Muscle of leg (tissue), 16 donors: Measurements from ENCODE around the gene ITM2C. TPM values are rescaled to one million over a fixed set of nuclear protein-coding genes. Genes with fewer than 3 reads are reported as not detected.

Source experiments
- DNase-seq: peaks from one replicate; pipeline ENCODE4 v3.0.0; 2013
- H3K27ac ChIP-seq: one replicate; pipeline ENCODE4 v1.5.1; 2013; ENCODE audit warnings: mild to moderate bottlenecking, low read length, control low read depth
- H3K27me3 ChIP-seq: one replicate; pipeline ENCODE4 v1.6.1; 2013; ENCODE audit warnings: low read length; ENCODE audit not compliant: control insufficient read depth, insufficient read depth
- H3K36me3 ChIP-seq: one replicate; pipeline ENCODE4 v1.6.1; 2013; ENCODE audit warnings: low read length; ENCODE audit not compliant: control insufficient read depth, insufficient read depth
- H3K4me1 ChIP-seq: one replicate; pipeline ENCODE4 v1.6.1; 2013; ENCODE audit warnings: low read length; ENCODE audit not compliant: control insufficient read depth, insufficient read depth
- H3K4me3 ChIP-seq: one replicate; pipeline ENCODE4 v1.5.1; 2013; ENCODE audit warnings: low read length, control low read depth
- H3K9me3 ChIP-seq: replicated peaks from 2 replicates; pipeline ENCODE4 v1.6.1; 2013; ENCODE audit warnings: low read depth, low read length; ENCODE audit not compliant: control insufficient read depth
- WGBS: methylation state at CpG from one replicate; pipeline ENCODE4 v1.1.5; 2013; ENCODE audit warnings: missing lambda C conversion rate; ENCODE audit not compliant: insufficient coverage; 5-methylcytosine and 5-hydroxymethylcytosine counted together
- long read RNA-seq, 11 donors: transcript quantifications; one replicate each; lab custom pipeline, GENCODE V29; 2026
- polyA plus RNA-seq, 8 donors: library from polyadenylated mRNA; unstranded; fragments of 120-200 nt; gene quantifications; one replicate each; pipeline versions ENCODE4 v1.2.1 to v1.2.3, GENCODE V29; 2013; ENCODE audit warnings: inconsistent platforms in 1 of 8, low replicate concordance in 1 of 8; ENCODE audit not compliant: insufficient read length in 8 of 8, insufficient read depth in 1 of 8
- total RNA-seq: library from RNA; stranded (reverse); fragments of 120-200 nt; gene quantifications from one replicate; pipeline ENCODE4 v1.2.4, GENCODE V29; 2013

Gene ITM2C, protein sequence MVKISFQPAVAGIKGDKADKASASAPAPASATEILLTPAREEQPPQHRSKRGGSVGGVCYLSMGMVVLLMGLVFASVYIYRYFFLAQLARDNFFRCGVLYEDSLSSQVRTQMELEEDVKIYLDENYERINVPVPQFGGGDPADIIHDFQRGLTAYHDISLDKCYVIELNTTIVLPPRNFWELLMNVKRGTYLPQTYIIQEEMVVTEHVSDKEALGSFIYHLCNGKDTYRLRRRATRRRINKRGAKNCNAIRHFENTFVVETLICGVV
- total RNA-seq (101 TPM), polyA plus RNA-seq (100 to 1,000 TPM; 152 to 327 (median 226) TPM)
- long read RNA-seq, donor 1, transcript ITM2C-210 (1 exons, 501 nt) = minor isoform, 14 of 46 reads
- long read RNA-seq, donor 1, transcript ITM2C-202 (6 exons, 2,078 nt) = major isoform, 29 of 46 reads
- long read RNA-seq, donor 1, partial matches to known transcripts = 0 of 46 reads
- long read RNA-seq, donor 1, other reads (novel, unspliced or antisense) = 0 of 46 reads
- long read RNA-seq, donor 2, transcript ITM2C-202 (6 exons, 2,078 nt) = major isoform, 7 of 9 reads
- long read RNA-seq, donor 2, partial matches to known transcripts = 0 of 9 reads
- long read RNA-seq, donor 2, other reads (novel, unspliced or antisense) = 0 of 9 reads
- long read RNA-seq, donor 3, transcript ITM2C-210 (1 exons, 501 nt) = minor isoform, 18 of 72 reads
- long read RNA-seq, donor 3, transcript ITM2C-202 (6 exons, 2,078 nt) = major isoform, 53 of 72 reads
- long read RNA-seq, donor 3, partial matches to known transcripts = 0 of 72 reads
- long read RNA-seq, donor 3, other reads (novel, unspliced or antisense) = 0 of 72 reads
- long read RNA-seq, donor 4, transcript ITM2C-202 (6 exons, 2,078 nt) = major isoform, 44 of 73 reads
- long read RNA-seq, donor 4, transcript ITM2C-210 (1 exons, 501 nt) = minor isoform, 19 of 73 reads
- long read RNA-seq, donor 4, partial matches to known transcripts = 5 of 73 reads
- long read RNA-seq, donor 4, other reads (novel, unspliced or antisense) = 5 of 73 reads
- long read RNA-seq, donor 5, transcript ITM2C-210 (1 exons, 501 nt) = minor isoform, 94 of 363 reads
- long read RNA-seq, donor 5, transcript ITM2C-202 (6 exons, 2,078 nt) = major isoform, 226 of 363 reads
- long read RNA-seq, donor 5, partial matches to known transcripts = 21 of 363 reads
- long read RNA-seq, donor 5, other reads (novel, unspliced or antisense) = 19 of 363 reads
- long read RNA-seq, donor 6, transcript ITM2C-210 (1 exons, 501 nt) = minor isoform, 31 of 168 reads
- long read RNA-seq, donor 6, transcript ITM2C-202 (6 exons, 2,078 nt) = major isoform, 118 of 168 reads
- long read RNA-seq, donor 6, partial matches to known transcripts = 6 of 168 reads
- long read RNA-seq, donor 6, other reads (novel, unspliced or antisense) = 11 of 168 reads
- long read RNA-seq, donor 7, transcript ITM2C-202 (6 exons, 2,078 nt) = major isoform, 85 of 125 reads
- long read RNA-seq, donor 7, transcript ITM2C-210 (1 exons, 501 nt) = minor isoform, 31 of 125 reads
- long read RNA-seq, donor 7, partial matches to known transcripts = 0 of 125 reads
- long read RNA-seq, donor 7, other reads (novel, unspliced or antisense) = 8 of 125 reads
- long read RNA-seq, donor 8, transcript ITM2C-202 (6 exons, 2,078 nt) = major isoform, 32 of 49 reads
- long read RNA-seq, donor 8, transcript ITM2C-210 (1 exons, 501 nt) = minor isoform, 17 of 49 reads
- long read RNA-seq, donor 8, partial matches to known transcripts = 0 of 49 reads
- long read RNA-seq, donor 8, other reads (novel, unspliced or antisense) = 0 of 49 reads
- long read RNA-seq, donor 9, transcript ITM2C-210 (1 exons, 501 nt) = minor isoform, 24 of 60 reads
- long read RNA-seq, donor 9, transcript ITM2C-202 (6 exons, 2,078 nt) = major isoform, 36 of 60 reads
- long read RNA-seq, donor 9, partial matches to known transcripts = 0 of 60 reads
- long read RNA-seq, donor 9, other reads (novel, unspliced or antisense) = 0 of 60 reads
- long read RNA-seq, donor 10, transcript ITM2C-210 (1 exons, 501 nt) = minor isoform, 24 of 141 reads
- long read RNA-seq, donor 10, transcript ITM2C-202 (6 exons, 2,078 nt) = major isoform, 99 of 141 reads
- long read RNA-seq, donor 10, transcript ITM2C-203 (5 exons, 1,889 nt) = minor isoform, 7 of 141 reads
- long read RNA-seq, donor 10, partial matches to known transcripts = 5 of 141 reads
- long read RNA-seq, donor 10, other reads (novel, unspliced or antisense) = 6 of 141 reads
- long read RNA-seq, donor 11, transcript ITM2C-210 (1 exons, 501 nt) = minor isoform, 27 of 68 reads
- long read RNA-seq, donor 11, transcript ITM2C-202 (6 exons, 2,078 nt) = major isoform, 41 of 68 reads
- long read RNA-seq, donor 11, partial matches to known transcripts = 0 of 68 reads
- long read RNA-seq, donor 11, other reads (novel, unspliced or antisense) = 0 of 68 reads

DNA sequence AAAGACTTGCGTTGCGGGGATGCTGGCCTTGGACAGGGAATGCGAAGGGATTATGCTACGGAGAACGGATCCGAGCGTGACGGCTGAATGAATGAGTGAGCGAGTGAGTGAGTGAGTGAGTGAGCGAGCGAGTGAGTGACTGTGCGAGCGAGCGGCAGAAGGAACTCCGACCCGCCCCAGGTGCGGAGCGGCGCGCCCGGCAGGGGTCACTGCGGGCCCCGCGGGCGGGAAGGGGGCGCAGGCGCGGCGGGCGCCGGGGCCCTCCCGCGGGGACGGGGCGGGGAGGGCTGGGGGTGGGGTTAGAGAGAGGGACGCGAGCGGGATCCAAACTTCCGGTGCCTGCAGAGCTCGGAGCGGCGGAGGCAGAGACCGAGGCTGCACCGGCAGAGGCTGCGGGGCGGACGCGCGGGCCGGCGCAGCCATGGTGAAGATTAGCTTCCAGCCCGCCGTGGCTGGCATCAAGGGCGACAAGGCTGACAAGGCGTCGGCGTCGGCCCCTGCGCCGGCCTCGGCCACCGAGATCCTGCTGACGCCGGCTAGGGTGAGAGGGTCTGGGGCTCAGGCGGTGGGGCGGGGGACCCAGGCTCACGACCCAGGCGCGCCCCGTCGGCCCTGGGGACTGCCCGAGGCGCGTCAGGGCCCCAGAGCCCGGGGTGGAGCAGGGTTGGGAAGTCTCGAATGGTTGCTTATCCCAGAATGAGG, at the start of gene ITM2C:
TSS of gene ITM2C (plus strand) at position 338 of the 702 bp plus-strand sequence. CDS start at position 422, 84 bp downstream.
- peak within 1 kb of the TSS; percentile 76 for H3K4me3 ChIP-seq
- H3K4me1 ChIP-seq = peaks cover 48% of the 10 kb centered on the region
- DNase-seq = peak; percentile 89
- H3K9me3 ChIP-seq = no peaks in the 10 kb centered on the region
- WGBS = under 1% methylated on average over 74 of the region's 76 CpGs
- H3K27me3 ChIP-seq = peaks cover 20% of the 10 kb centered on the region
- H3K36me3 ChIP-seq = no peaks in the 10 kb centered on the region
- H3K27ac ChIP-seq = peak within 1 kb of the TSS; percentile 54

DNA sequence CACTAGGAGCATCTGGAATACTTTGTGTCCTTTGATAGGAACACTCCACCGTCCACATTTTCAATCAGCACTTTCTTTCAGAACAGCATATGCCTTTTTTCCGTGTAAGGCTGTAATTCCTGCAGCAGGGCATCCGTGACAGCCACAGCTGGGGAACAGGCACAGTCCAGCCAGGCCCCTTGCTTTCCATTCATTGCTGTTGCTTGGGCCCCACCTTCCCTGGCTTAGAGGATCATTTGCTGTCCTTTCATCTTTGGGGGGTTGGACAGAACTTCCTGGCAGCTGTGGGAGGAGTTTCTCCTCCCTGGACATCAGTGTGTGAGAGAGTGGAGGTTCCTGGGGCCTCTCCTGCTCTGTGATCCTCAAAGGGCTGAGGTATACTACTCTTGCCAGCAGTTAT, 49.7 kb upstream of the ITM2C start:
- Histone ChIP-seq H3K36me3 (peaks cover 60% of the 10 kb centered on the region), H3K27me3 (no peaks in the 10 kb centered on the region), H3K4me3 (no peak overlapping the region), H3K27ac (no peak overlapping the region), H3K9me3 (no peaks in the 10 kb centered on the region), H3K4me1 (no peaks in the 10 kb centered on the region)
- 32% methylated on average over 3 of the region's 3 CpGs for WGBS
- no peak for DNase-seq

DNA sequence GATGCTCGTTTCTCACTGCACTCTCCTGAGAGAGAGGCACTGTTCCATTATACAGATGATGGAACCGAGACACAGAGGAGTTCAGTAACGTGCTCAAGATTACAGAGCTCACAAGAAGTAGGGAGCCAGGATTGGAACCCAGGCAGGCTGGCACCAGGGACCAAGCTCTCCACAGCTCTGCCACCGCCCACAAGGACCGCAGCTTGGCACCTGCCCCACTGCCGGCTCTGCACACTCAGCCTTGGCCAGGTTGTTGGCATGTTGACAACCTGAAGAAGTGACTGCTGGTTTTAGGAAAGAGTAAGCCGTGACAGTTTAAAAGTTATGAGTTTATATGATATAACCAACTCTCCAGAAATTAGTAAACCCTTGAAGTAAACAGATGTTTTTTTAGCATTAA, 48.0 kb upstream of the ITM2C start:
- Histone ChIP-seq H3K9me3 (no peaks in the 10 kb centered on the region), H3K27me3 (no peaks in the 10 kb centered on the region), H3K27ac (no peak overlapping the region), H3K4me3 (no peak overlapping the region), H3K4me1 (no peaks in the 10 kb centered on the region), H3K36me3 (peaks cover 57% of the 10 kb centered on the region)
- WGBS = 88% methylated on average over 3 of the region's 7 CpGs
- no peak for DNase-seq

DNA sequence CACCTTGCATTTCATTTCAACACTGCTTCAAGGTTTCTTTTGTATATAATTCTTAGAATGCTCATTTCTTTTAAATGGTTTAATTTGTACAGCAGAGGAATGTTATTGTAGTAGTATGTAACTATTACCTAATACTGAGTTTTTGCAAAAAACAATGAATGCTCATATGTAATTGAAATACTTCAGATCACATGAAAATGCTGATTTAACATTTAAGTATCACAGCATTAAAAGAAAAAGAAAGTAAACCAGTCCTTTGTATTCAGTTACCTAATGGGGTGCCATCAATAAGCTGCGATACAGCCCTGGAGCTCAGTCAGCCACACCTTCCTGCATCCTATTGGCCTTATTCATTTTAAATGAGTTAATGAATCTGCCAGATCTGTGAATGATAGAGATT, 45.3 kb upstream of the ITM2C start:
- no peaks in the 10 kb centered on the region for H3K27me3 ChIP-seq
- H3K36me3 ChIP-seq = peaks cover 41% of the 10 kb centered on the region
- H3K9me3 ChIP-seq = no peaks in the 10 kb centered on the region
- WGBS = no CpG with 5 or more reads among the region's 1 CpG
- H3K4me3 ChIP-seq = no peak overlapping the region
- no peak for DNase-seq
- H3K4me1 ChIP-seq = peaks cover 11% of the 10 kb centered on the region
- no peak overlapping the region for H3K27ac ChIP-seq

DNA sequence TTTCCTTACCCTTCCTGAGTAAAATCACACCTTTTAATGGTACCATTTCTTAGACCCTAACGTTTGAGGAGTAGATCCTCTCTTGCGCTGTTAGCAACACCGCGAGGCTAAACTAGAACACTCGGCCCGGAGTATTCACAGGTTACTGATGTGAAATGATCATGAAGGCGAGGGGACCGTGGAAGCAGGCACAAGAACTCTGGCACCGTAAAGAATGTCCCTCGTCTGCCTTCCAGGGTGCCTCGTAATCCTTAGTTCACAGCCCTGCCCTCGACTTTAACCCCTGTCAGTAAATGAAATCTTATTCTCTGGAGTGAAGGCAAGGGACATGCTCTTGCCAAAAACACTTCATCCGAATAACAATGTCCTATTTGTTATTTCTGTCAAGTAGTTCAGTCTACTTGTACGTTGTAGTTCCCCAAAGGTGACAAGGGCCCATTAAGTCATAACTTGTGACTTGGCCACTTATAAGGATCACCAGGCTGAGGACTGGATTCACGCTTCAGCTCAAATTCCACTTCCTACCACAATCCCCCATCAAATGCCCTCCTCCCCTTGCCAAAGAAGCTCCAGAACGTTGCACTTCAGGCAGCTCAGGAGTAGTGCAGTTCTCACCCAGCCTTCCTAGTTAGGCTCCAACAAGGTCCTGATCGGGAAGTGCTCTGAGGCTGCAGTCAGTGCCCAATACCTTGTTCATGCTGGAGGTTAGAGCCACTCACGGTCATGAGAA, 43.3 kb upstream of the ITM2C start:
- Histone ChIP-seq H3K36me3 (peaks cover 26% of the 10 kb centered on the region), H3K27ac (no peak overlapping the region), H3K27me3 (peaks cover 6% of the 10 kb centered on the region), H3K4me1 (peaks cover 11% of the 10 kb centered on the region), H3K9me3 (no peaks in the 10 kb centered on the region), H3K4me3 (no peak overlapping the region)
- 71% methylated on average over 13 of the region's 18 CpGs for WGBS
- DNase-seq = no peak

DNA sequence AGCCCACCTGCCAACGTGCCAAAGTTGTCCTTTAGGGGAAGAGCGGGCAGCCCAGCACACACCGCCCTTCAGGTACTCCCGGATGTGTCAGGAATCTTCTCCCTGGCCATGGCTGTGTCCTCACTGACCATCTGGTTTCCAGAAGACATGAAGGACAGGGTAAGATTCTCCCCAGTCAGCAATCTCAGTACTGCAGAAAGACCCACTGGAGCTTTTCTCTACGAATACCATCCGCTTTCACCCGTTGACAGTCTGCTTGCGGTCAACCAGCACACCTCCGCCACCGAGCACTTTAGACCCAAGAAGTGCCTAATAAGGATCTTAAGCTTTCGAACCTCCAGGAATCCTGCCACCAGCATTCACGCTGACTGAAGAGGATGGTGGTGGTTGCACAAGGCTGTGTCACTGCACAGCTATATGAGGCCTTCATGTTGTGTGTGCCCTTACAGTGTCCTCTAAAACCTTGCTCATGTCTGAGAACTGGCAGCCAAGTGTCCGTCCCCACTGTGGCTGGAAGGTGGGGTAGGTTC, 42.7 kb upstream of the ITM2C start:
- no peak for DNase-seq
- Histone ChIP-seq H3K4me1 (peaks cover 11% of the 10 kb centered on the region), H3K27ac (no peak overlapping the region), H3K9me3 (no peaks in the 10 kb centered on the region), H3K27me3 (peaks cover 6% of the 10 kb centered on the region), H3K4me3 (no peak overlapping the region), H3K36me3 (peaks cover 22% of the 10 kb centered on the region)
- WGBS = 90% methylated on average over 11 of the region's 13 CpGs

DNA sequence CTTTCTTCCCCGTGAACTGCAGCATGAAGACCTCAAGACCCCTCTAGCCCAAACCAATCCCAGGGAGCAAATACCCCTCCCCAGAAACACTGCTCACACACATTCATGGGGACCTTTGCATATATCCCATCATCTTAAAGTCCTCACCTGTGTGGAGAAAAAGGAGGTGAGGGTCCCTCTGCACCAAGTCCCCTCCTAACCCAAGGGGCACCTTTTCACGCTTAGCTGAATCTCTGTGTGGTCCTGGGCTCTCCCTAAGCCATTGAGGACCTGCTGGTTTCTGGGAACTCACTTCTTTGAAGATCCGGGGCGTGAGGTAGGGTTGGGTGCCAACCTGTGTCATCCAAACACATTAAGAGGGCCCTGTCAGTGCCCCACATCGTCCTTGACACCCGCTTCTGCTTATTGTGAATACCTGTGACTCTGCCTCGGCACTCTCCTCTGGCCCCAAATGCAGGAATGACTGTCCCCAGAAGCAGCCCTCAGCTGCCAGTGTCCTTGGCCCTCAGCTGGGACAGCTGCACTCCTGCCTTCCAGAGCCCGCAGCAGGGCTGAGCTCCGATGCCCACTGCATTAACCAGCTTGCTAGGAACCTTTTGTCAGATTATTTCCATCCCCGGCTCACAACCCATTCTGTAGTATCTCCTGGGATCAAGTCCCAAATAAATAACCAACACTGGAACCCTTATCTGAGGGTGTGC, 41.3 kb upstream of the ITM2C start:
- Histone ChIP-seq H3K36me3 (peaks cover 14% of the 10 kb centered on the region), H3K9me3 (no peaks in the 10 kb centered on the region), H3K27me3 (peaks cover 15% of the 10 kb centered on the region), H3K4me1 (peaks cover 11% of the 10 kb centered on the region), H3K4me3 (no peak overlapping the region), H3K27ac (no peak overlapping the region)
- no peak for DNase-seq
- whole genome bisulfite sequencing = 77% methylated on average over 7 of the region's 10 CpGs
